Measurements from ENCODE around the gene NDST1. TPM values are rescaled to one million over a fixed set of nuclear protein-coding genes. Genes with fewer than 3 reads are reported as not detected.

NDST1 gene
- total and polyA plus RNA-seq, 2 donors (not counting 3 experiments of a cell fraction or from before 2014, with no cell fraction given): 38.6 to 102 TPM

DNA sequence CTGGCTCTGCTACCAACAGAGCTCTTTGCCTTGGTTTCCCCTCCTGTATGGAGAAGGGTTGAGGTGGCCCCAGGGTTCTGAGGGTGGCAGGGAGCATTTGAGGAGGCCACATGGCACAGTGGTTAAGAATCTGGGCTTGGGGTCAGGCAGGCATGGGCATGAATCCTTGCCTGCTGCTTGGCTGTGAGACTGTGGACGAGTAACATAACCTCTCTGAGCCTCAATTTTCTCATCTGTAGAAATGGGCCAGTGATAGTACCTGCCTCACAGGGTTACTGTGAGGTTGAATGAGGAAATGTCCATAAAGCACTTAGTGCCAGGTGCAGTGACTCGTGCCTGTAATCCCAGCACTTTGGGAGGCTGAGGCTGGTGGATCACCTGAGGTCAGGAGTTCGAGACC is 5.1 kb upstream of the NDST1 start:
- no TSS peak for BruUV-seq (replicated peaks)
- Histone ChIP-seq H3K4me1 (ENCODE audit: control insufficient read depth, extremely low read depth, insufficient read depth, low read length) (peaks cover 10% of the 10 kb centered on the region), H4K20me1 (replicated peaks; ENCODE audit: control insufficient read depth, extremely low read depth, insufficient read depth, low read length) (no peaks in the 10 kb centered on the region), H3K36me3 (ENCODE audit: control insufficient read depth in 2 of 2, extremely low read depth in 1 of 2, insufficient read depth in 2 of 2, low read length in 2 of 2) (peaks cover 0 to 3% of the 10 kb centered on the region in 2 experiments), H3K9me1 (replicated peaks; ENCODE audit: control insufficient read depth, extremely low read depth, insufficient read depth, low read length) (no peaks in the 10 kb centered on the region), H3K4me3 (replicated peaks in 1 of 3; ENCODE audit: insufficient read depth in 1 of 3, low read depth in 1 of 3, low read length in 3 of 3) (no peak overlapping the region), H3K27me3 (ENCODE audit: control insufficient read depth in 2 of 2, insufficient read depth in 2 of 2, low read length in 2 of 2) (no peaks in the 10 kb centered on the region), H3K9me3 (replicated peaks; ENCODE audit: control insufficient read depth, insufficient read depth, low read length) (no peaks in the 10 kb centered on the region), H3K27ac (ENCODE audit: insufficient read depth, low read depth, low read length) (no peak overlapping the region), H2AFZ (ENCODE audit: low read depth, low read length) (no peak overlapping the region), H3K4me2 (ENCODE audit: insufficient read depth, low read length) (no peak overlapping the region), H3K9ac (replicated peaks; ENCODE audit: extremely low read depth, insufficient read depth, low read length) (no peak overlapping the region), H3K79me2 (ENCODE audit: control insufficient read depth, insufficient read depth, low read length) (peaks cover 57% of the 10 kb centered on the region)
- ChIA-PET CTCF (interaction anchor here (1.8 kb wide), 1 partner anchor 10 kb away, joined by 7 read pairs; no protein-coding TSS in a partner anchor), POLR2A (no interaction called here)
- no peak for TF ChIP-seq EZH2 (IDR thresholded peaks at IDR 0.05; ENCODE audit: borderline replicate concordance, low read depth, low read length, severe bottlenecking)
- no peak for TF ChIP-seq FOS (IDR thresholded peaks at IDR 0.05; ENCODE audit: borderline replicate concordance, insufficient read depth, low read length)
- TF ChIP-seq POLR2A (IDR thresholded peaks at IDR 0.05; ENCODE audit: low read depth, low read length): no peak
- TF ChIP-seq, protein P1, sequence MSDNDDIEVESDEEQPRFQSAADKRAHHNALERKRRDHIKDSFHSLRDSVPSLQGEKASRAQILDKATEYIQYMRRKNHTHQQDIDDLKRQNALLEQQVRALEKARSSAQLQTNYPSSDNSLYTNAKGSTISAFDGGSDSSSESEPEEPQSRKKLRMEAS (IDR thresholded peaks at IDR 0.05; ENCODE audit: insufficient read depth, insufficient read length): no peak
- no peak for TF ChIP-seq GATA2 (IDR thresholded peaks at IDR 0.05; ENCODE audit: insufficient read depth, insufficient read length, low read depth, low read length)
- no peak for TF ChIP-seq POLR2AphosphoS5 (IDR thresholded peaks at IDR 0.05; ENCODE audit: insufficient read depth, low read depth, low read length)
- TF ChIP-seq MYC (IDR thresholded peaks at IDR 0.05; ENCODE audit: low read depth, low read length): no peak
- no peak for TF ChIP-seq JUN (IDR thresholded peaks at IDR 0.05; ENCODE audit: borderline replicate concordance, insufficient read depth, insufficient read length, low read depth)
- TF ChIP-seq, protein P2, sequence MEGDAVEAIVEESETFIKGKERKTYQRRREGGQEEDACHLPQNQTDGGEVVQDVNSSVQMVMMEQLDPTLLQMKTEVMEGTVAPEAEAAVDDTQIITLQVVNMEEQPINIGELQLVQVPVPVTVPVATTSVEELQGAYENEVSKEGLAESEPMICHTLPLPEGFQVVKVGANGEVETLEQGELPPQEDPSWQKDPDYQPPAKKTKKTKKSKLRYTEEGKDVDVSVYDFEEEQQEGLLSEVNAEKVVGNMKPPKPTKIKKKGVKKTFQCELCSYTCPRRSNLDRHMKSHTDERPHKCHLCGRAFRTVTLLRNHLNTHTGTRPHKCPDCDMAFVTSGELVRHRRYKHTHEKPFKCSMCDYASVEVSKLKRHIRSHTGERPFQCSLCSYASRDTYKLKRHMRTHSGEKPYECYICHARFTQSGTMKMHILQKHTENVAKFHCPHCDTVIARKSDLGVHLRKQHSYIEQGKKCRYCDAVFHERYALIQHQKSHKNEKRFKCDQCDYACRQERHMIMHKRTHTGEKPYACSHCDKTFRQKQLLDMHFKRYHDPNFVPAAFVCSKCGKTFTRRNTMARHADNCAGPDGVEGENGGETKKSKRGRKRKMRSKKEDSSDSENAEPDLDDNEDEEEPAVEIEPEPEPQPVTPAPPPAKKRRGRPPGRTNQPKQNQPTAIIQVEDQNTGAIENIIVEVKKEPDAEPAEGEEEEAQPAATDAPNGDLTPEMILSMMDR (IDR thresholded peaks at IDR 0.05; ENCODE audit: extremely low read depth in 1 of 2, insufficient read depth in 1 of 2, low read depth in 1 of 2, low read length in 2 of 2): no peak
- DNase-seq (ENCODE audit: low read depth, low spot score) (no peak), FAIRE-seq (no peak)
- dilution Hi-C loops (cut with MboI; ENCODE audit: extremely low pct_ligation_motif_present, low sequenced_read_pairs) (no loop called here), intact Hi-C loops (cut with micrococcal nuclease) (no loop called here)

All from endothelial cell of umbilical vein (primary cell).